ENCODE results near the gene SLC25A51.

SLC25A51 gene

GRCh38 chr9:37903647-37904444 is at the start of gene SLC25A51:
Gene SLC25A51, minus strand, starts transcription at chr9:37904127. Its CDS starts 15,577 bp downstream, at chr9:37888550.
- in situ Hi-C loops (cut with MboI; ENCODE audit: low sequenced_read_pairs) = loop anchor here (25.0 kb wide), 2 partner anchors 417 to 458 kb away; partner anchors contain the start of gene POLR1E

GRCh38 chr9:37953206-37953774 is 49.4 kb upstream of the SLC25A51 start:
- in situ Hi-C loops (cut with MboI; ENCODE audit: low sequenced_read_pairs) = no loop called here

GRCh38 chr9:37952731-37953130 is 48.8 kb upstream of the SLC25A51 start:
- in situ Hi-C loops (cut with MboI; ENCODE audit: low sequenced_read_pairs) = no loop called here

GRCh38 chr9:37951671-37952449 is 47.9 kb upstream of the SLC25A51 start:
- in situ Hi-C loops (cut with MboI; ENCODE audit: low sequenced_read_pairs) = no loop called here

- in situ Hi-C loops (cut with MboI; ENCODE audit: low sequenced_read_pairs) = no loop called here
Measured at GRCh38 chr9:37950561-37950960, 46.6 kb upstream of the SLC25A51 start.

GRCh38 chr9:37949576-37949975 is 45.6 kb upstream of the SLC25A51 start:
- in situ Hi-C loops (cut with MboI; ENCODE audit: low sequenced_read_pairs) = no loop called here

GRCh38 chr9:37948417-37948980 is 44.6 kb upstream of the SLC25A51 start:
- in situ Hi-C loops (cut with MboI; ENCODE audit: low sequenced_read_pairs) = no loop called here

GRCh38 chr9:37947977-37948376 is 44.0 kb upstream of the SLC25A51 start:
- in situ Hi-C loops (cut with MboI; ENCODE audit: low sequenced_read_pairs) = no loop called here

GRCh38 chr9:37947471-37947870 is 43.5 kb upstream of the SLC25A51 start:
- in situ Hi-C loops (cut with MboI; ENCODE audit: low sequenced_read_pairs) = no loop called here

- in situ Hi-C loops (cut with MboI; ENCODE audit: low sequenced_read_pairs) = no loop called here
Measured at GRCh38 chr9:37946971-37947370, 43.0 kb upstream of the SLC25A51 start.

- in situ Hi-C loops (cut with MboI; ENCODE audit: low sequenced_read_pairs) = no loop called here
Measured at GRCh38 chr9:37946041-37946440, 42.1 kb upstream of the SLC25A51 start.

- in situ Hi-C loops (cut with MboI; ENCODE audit: low sequenced_read_pairs) = no loop called here
Measured at GRCh38 chr9:37944671-37945481, 40.9 kb upstream of the SLC25A51 start.

- in situ Hi-C loops (cut with MboI; ENCODE audit: low sequenced_read_pairs) = no loop called here
Measured at GRCh38 chr9:37944266-37944650, 40.3 kb upstream of the SLC25A51 start.

- in situ Hi-C loops (cut with MboI; ENCODE audit: low sequenced_read_pairs) = no loop called here
Measured at GRCh38 chr9:37943345-37944265, 39.7 kb upstream of the SLC25A51 start.

GRCh38 chr9:37942621-37943344 is 38.9 kb upstream of the SLC25A51 start:
- in situ Hi-C loops (cut with MboI; ENCODE audit: low sequenced_read_pairs) = no loop called here

- in situ Hi-C loops (cut with MboI; ENCODE audit: low sequenced_read_pairs) = no loop called here
Measured at GRCh38 chr9:37941253-37941652, 37.3 kb upstream of the SLC25A51 start.

GRCh38 chr9:37939575-37940095 is 35.7 kb upstream of the SLC25A51 start:
- in situ Hi-C loops (cut with MboI; ENCODE audit: low sequenced_read_pairs) = no loop called here

GRCh38 chr9:37938121-37938891 is 34.4 kb upstream of the SLC25A51 start:
- in situ Hi-C loops (cut with MboI; ENCODE audit: low sequenced_read_pairs) = no loop called here

All from HL-60/S4 treated with retinoic acid at 250 ng/mL for 4 days and 3 days (cell line).